Measurements from ENCODE around the gene STK32B.

GRCh38 chr4:5373327-5373726, 322.0 kb downstream of the STK32B start:
- no peak for TF ChIP-seq POLR2A (IDR thresholded peaks at IDR 0.05)
- TF ChIP-seq CTCF (IDR thresholded peaks at IDR 0.05) = no peak
